NCI-H2081 treated with DMSO at 0.1 percent for 48 hours (cell line): Measurements from ENCODE around the gene GNPDA1.

Source experiments
- DNase-seq: peaks from one replicate; lab custom pipeline; 2025; lab: John Stamatoyannopoulos, UW

GNPDA1 gene

DNA sequence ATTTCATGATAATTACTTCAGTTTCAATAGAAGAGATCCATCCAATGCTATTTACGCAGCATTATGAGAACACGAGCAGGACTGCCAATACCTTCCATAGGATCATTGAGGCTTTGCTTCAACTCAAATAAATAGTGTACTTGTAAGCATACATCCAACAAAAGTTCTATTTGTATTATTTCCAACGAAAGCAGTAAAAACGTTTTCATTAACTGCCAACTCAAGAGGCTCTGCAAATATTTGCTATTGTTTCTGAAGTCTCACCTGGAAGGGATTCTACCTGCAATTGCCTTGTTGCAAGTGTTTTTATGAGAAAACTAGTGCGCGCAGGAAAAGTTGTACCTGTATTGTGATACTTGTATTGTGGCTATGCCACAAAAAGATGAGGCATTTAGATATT lies 11.0 kb upstream of the GNPDA1 start:
- DNase-seq, result no peak

DNA sequence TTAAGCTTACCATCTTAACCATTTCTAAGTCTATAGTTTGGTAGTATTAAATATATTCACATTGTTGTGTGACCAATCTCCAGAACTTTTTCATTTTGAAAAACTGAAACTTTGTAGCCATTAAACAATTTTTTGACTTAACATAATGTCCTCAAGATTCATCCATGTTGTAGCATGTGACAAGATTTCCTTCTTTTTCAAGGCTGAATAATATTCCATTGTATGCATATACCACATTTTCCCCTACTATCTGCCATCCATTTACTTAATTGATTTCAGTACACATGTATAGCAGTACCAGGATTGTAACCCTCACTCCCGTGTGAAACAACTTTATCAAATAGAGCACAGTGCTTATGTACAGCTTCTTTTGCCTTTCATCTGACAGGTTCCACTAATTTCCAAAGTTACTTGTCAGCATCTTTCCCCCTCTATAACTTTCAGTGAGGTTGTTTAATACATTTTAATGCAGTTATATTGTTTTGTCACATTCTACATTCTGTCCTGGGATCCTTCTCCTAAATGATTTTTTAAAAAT lies 7.4 kb upstream of the GNPDA1 start:
- no peak for DNase-seq

DNA sequence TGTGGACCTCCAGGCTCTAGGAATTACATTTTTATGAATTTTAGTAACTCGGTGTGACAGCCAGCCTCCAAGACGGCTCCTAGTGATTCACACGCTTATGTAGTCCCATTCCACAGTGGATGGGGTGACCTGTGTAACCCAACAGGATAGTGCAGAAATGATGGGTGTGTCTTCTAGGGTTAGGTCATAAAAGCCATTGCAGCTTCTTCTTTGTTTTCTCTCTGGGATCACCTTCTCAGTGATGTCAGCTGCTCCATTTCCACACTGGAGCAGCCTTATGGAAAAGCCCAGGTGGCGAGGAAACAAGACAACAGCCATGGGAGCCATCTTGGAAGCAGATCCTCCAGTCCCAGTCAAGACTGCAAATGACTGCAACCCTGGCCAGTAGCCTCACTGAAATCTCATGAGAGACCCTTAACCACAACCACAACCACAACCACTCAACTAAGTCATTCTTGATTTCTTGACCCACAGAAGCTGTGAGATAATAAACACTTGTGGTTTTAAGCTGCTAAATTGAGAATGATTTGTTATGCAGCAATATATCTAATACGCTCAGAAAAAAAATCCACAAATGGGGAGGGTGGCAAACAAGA lies 5.1 kb upstream of the GNPDA1 start:
- DNase-seq, result no peak

DNA sequence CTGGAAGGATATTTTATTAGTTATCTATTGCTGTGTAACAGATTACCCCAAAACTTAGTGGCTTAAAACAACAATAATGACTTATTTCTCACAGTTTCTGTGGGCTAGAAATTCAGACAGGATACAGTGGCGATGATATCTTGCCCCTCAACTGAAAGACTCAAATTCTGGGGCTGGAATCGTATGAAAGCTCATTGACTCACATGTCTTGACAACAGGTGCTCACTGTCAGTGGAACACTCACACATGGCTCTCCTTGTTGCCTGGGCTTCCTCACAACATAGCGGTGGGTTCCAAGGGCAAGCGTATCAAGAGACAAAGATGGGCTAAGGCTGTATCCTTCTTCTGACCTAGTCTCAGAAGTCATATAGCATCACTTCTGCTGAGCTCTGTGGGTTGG lies 3.7 kb upstream of the GNPDA1 start:
- no peak for DNase-seq

DNA sequence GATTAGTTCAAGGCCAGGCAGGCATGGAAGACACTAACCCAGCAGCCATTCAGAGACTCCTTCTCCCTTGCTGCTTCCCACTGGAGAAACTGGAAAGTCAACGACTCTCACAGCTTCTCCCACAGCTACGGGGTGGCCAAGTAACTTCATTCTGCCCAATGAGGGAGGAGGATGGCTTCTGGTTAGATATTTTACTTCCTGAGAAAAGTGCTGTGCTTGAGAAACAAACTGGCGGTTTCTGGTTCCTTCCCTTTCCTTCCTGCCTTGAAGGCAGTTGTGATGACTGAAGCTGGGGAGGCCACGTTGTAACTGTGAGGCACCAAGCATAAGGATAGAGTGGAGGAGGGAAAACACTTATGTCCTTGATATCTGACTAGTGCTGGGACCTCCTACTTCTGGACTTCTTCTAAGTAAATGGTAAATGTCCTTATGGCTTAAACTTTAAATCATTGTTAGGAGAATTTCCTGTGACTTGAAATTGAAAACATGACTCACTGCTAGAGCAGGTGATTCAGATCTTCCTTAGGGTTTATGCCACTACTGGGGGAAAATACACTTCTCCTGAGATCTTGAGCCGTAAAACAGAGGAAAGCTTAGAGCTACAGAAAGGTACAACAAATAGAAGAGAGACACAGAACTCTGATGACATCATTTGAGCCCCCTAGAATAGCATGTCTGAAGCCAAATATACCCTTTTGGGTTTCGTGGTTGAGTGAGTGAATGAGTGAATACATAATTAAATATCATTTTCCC lies 3.1 kb upstream of the GNPDA1 start:
- no peak for DNase-seq

DNA sequence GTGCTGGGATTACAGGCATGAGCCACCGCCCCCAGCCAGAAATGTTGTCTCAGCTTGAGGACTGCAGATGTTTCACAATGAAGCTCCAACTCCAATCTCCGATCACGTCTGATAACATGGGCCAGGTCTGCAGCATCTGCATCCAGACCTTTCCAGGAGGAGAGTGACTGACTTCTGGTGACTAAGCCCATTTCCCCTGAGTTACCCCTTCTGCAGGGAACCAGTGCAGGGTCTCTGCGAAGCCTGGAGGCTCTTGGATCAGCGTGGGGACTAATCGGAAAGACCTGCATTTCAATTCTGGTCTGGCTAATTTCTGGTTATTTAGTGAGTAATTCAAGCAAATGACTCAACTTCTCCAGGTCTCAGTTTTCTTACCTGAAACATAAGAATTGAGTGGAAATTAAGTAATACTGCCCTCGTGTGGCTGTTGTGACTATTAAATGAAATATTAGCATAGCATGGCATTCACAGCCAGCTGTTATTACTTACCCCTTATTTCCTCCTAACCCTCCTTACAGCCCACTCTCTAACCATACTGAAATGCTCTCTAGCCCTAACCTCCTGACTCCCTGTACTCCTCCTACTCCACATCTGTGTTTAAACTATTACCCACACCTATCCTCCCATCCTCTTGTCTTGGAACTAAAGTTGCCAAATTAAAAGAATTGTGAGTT lies 2.2 kb upstream of the GNPDA1 start:
- DNase-seq, result no peak

DNA sequence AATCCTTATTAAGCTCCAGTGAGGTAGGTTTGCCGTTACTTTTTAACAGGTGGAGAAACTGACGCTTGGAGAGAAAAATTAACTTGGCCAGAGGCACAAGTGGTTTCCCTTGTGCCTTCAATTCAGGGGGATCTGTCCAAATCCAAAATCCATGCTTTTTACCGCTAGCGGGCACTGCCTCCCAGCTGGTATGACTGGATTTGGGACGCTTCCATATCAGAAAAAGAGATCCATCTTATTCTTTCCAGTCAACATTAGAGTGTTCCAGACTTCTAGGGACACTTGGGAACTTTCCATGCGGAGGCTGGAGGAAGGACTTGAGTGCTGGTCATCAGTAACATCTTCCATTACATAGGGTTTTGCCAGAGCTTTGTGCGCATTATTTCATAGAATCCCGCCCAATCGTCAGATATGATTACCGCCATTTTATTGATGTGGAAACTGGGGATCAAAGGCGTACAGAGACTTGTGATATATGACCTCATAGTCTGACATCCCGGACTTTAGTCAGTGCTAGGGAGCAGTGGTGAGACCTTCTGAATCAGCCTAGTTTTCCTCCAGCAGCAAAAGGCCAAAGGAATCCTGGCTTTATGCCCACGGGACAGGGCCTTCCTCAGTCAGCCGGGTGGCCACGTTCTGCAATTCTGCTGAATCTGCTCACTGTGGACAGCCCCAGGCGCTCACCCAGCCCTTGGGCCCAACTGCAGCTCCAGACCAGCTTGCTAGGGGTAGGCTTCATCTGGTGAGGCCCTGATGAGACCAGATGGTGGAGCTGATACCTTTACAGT lies 1.1 kb upstream of the GNPDA1 start:
- no peak for DNase-seq

DNA sequence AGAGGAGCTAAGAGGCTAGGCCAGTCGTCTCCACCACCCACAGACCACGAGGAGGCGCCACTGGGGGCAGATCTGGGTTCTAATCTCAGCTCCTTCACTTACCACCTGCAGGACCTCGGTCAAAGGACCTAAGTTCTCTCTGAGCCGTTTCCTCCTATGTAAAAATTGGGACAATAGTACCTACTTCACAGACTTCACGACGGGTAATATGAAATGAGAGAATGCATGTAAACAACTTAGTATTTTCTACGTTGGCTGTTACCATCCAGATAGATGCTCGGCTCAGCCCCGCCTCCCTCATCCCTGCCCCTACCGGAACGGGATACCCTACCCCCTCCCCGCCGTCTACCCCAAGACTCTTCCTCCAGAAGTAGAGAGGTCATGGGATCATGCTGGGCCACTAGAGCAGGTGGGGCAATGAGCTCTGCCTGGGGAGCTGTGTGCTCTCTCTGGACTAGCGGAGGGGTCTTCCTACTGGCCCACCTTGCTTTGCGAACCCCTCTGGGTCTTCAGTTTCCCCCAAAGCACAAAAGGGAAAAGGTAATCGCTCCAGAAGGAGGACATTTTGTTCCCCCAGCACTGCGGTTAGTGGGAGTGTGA lies 541 bp downstream of the GNPDA1 start:
- DNase-seq, result no peak

DNA sequence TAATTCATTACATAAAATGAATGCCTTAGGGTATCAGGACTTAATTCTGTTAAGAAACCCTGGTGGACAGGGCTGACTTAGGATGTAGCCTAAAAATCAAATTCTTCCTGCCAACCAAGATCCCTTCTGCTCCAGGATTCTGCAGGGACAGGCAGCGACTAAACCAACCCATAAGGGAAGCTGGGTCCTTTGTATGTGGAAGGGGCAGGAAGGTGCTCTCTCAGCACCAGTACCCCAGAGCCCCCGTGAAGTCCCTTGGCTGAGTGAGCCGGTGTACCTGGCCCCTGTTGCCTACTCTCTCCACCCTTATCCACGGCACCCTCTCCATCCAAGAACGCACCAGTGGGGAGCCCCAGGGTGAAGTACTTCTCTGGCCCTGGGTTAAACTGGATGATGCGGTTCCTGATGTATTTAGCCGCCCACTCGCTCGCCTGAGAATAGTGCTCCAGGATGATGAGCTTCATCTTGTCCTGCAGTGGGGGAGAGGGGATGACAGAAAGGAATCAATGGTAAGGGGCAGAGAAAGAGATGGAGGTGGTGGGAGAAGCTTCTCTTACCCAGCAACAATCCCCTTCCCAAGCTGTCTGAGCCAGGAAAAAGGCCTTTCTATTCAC lies 1.1 kb downstream of the GNPDA1 start:
- no peak for DNase-seq

DNA sequence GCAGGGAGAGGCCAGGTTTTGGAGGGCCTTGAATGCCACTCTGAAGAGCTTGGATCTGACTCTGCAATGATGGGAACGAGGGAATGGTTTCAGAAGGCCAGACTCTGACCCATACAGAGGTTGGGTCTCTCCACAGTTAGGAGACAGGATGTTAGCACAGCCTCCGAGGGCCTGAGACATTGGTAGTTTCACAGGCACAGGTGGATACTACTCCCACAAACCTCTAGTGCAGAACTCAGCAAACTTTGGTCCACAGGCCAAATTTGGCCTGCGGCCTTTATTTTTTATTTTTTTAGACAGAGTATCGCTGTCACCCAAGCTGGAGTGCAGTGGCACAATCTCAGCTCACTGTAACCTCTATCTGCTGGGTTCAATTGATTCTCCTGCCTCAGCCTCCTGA lies 2.9 kb downstream of the GNPDA1 start:
- no peak for DNase-seq

DNA sequence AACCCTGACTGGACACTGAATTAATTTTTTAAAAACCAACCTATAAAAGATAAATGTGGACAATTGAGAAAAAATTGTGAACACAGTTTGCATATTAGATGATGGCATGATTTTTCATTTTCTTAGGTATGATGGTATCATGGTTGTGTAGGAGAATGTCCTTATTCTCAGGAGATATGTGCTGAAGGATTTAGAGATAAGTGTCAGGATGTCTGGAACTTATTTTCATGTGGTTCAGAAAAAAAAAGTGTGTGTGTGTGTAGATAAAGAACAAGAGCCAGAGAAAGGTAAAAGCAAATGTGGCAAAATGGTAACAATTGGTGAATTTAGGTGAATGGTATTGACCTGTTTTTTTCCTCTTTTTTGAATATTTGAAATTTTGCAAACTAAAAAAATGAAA lies 4.0 kb downstream of the GNPDA1 start:
- DNase-seq, result no peak

DNA sequence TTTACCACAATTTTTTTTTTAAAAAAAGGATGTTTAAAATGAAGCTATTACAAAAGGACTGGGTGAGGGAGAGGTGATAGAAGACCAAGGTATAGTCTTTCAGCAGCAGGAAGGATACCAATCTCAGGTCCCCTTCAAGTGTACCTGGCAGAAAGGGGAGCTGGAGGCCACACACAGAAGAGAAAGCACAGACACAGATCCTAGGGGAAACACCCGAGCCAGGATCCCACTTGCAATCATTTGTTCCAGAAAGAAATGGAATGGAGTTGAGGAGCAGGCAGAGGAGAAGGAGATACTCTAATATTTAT lies 5.6 kb downstream of the GNPDA1 start:
- DNase-seq, result no peak

DNA sequence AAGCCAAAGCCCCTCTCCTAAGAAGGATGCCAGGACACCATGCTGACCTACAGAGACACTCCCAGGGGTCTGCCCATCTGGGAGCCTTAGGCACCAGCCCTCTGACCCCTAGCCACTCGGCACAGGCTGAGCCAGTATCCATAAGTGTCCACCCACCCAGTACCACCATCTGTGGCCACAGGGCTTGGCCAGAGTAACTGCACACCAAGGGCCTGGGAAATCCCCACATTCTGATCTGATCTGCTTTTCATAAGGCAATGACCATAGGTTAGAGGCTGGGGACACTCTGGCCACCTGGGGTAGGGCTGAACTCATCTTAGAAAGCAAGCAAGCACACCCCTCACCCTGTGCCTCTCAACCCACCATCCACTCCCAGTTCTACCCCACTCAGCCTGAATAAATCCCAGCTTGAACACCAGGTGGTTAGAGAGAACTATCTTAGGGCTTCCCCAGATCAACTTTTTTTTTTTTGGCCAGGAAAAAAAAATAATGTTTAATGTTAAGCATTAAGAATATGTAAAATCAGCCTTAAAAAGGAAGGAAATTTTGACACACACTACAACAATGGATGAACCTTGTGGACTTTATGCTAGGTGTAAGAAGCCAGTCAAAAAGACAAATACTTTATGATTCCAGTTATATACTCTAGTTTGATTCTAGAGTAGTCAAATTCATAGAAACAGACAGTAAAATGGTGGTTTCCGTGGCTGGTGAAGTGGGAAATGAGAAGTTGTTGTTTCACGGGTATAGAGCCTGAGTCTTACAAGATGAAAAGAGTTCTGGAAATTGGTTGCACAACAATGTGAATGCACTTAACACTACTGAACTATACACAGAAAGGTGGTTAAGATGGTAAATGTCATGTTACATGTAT lies 6.2 kb downstream of the GNPDA1 start:
- DNase-seq, result no peak

DNA sequence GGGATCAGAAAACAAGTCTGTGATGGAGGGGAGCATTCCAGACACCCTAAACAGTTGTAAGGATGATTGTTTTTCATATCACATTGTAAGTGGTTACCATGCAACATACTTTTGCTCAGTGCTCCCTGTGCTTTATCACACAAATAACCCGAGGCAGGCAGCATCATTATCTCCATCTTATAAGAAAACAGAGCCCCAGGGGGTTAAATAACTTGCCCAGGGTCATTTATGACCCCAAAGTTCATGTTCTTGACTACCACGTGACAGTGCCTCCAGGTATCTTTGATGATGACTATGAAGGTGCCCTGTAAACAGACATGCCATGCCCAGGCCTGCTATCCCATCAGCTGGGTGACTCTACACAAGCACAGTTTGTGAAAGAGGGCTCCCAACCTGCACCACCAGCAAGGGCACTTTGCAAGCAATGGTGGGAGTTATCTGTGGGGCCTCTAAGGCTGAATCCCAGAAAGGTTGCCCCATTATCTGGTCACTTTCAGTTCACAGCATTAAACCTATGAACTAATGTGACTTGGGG lies 9.5 kb downstream of the GNPDA1 start:
- DNase-seq, result no peak

DNA sequence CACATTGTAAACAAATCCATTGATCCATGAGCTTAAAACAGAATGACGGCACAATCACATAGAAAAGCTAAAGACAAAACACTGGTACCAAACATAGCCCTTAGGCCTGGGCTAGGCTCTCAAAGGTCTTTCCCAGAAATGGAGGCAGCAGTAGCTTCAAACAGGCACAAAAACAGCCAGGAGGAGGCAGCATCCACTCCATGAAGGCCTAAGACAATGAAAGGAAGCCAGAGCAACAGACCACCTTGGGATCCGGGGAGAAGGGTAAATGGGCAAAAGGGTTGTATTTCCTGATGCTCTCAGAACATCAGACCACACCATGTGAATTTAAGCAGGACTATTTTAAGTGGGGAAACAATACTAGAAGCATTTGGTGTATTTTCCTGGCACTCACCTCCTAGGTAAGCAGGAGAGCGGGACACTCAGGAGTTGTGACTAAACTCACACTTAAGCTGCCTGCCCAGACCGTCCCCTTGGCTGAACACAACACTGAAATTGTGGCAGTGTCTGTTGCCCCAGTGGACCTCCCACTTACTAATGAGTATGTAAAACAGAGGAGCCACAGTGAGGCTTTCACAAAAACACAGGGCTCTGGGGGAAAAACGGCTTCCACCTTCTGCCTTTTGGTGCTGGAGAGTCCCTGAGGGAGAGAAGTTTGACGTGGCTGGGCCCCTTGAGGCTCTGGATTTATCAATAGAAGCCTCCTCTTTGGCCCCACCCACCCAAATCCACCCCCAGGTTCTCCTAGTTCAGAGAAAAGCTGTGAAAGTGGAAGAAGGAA lies 11.9 kb downstream of the GNPDA1 start:
- no peak for DNase-seq

DNA sequence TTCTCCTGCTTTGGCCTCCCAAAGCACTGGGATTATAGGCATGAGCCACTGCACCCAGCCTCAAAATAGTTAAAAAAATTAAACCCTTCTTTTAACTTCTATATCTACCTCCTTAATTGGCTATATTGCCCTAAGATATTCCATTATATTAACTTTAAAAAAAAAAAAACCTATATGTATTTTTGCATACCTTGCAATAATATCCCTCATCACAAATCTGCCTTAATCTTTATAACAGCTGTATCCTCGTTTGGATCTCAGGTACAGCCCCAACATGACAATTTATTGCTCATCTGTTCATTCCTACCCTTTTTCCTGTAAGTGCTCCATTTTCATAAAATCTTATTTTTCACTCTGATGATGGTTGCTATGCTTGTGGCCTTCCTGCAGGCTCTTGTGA lies 12.7 kb downstream of the GNPDA1 start:
- DNase-seq, result no peak

DNA sequence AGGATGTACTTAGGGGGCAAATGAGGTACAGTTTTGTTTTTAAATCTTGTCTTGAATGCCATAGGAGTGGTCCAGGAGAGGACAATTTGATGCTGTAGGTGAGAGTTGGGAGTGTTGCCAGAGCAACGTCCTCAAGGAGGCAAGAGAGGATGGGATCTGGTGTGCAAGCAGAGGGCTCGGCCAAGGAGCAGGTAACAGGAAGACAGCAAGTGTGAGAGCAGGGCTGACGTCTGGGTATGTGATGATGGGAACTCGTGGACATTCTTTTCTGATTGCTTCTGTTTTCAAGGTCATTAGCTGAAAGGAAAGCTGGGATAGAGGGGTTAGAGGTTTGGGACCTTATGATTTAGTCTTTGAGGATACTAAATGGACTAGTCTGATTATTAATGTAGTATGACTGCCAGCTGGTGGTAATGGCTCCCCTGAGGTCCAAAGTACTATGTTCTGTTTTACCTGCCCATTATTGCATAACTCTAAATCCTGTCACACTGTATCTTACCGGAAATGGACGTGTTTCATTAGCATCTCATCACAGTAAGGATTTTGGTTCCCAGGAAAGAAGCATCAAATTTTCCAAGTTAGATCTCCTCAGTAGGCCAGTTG lies 15.4 kb downstream of the GNPDA1 start:
- DNase-seq, result no peak

DNA sequence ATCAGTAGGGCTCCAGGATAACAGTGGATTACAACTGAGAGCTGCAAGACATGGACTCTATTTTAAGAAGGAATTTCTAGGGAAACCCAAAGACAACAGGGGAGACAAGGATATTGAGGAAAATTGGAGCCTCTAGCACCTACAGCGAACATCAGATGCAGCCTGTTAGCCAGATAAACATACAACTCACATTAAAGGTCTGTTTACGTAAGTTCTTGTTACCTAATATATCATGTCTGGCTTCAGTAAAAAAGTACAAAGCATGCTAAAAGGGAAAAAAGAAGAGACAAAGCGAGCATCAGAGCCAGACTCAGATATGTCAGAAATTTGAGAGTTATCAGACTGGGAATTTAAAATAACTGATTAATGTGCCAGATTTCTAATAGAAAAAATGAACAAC lies 17.2 kb downstream of the GNPDA1 start:
- no peak for DNase-seq

DNA sequence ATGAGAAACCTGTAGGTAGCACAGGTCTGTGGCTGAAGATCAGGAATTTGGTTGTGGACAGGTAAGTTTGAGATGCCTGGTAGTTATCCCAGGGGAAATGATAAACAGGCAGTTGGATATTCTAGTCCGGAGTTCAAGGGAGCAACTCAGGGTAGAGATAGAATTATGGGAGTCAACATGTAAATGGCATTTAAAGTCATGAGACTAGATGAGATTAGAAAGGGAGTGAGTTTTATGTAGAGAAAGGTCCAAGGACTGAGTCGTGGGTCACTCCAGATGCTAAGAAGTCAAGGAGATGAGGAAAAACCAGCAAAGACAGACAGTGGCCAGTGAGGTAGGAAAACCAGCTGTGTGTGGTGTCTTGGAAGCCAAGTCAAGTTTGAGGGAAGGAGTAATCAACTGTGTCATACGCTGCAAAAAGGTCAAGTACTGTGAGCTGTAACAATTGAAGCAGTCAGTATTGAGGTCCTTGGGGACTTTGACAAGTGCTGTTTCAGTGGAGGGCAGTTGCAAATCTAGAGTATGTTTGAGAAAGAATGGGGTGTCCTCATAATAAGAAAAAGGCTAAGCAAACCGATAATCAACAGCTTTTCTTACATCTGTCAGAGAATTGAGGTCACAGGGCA lies 18.2 kb downstream of the GNPDA1 start:
- no peak for DNase-seq
